ENCODE data around the gene FIBCD1.

- TF ChIP-seq CTCF (IDR thresholded peaks at IDR 0.05) (no peak), POLR2A (IDR thresholded peaks at IDR 0.05) (no peak)
Measured at GRCh38 chr9:130930804-130931349, 8.2 kb downstream of the FIBCD1 start.
